IPS DF 6.9 (cell line): Measurements from ENCODE around the gene HDDC2.

Source experiments
- DNase-seq: peaks from one replicate; pipeline ENCODE4 v3.0.0-alpha.2; 2013; ENCODE audit warnings: low read depth, low spot score
- H3K27ac ChIP-seq: one replicate; pipeline ENCODE4 v1.5.1; 2013; ENCODE audit warnings: low read length, control low read depth
- H3K27me3 ChIP-seq: 2 replicates; pipeline ENCODE4 v1.6.1; 2013; ENCODE audit warnings: mild to moderate bottlenecking, low read length; ENCODE audit not compliant: control insufficient read depth, insufficient read depth
- H3K36me3 ChIP-seq: 2 replicates; pipeline ENCODE4 v1.6.1; 2013; ENCODE audit warnings: low read length; ENCODE audit not compliant: control insufficient read depth, insufficient read depth
- H3K4me1 ChIP-seq: 2 replicates; pipeline ENCODE4 v1.6.1; 2013; ENCODE audit warnings: low read length; ENCODE audit not compliant: control insufficient read depth, insufficient read depth
- H3K4me3 ChIP-seq: 2 replicates; pipeline ENCODE4 v1.5.1; 2013; ENCODE audit warnings: mild to moderate bottlenecking, low read length
- H3K9me3 ChIP-seq: 2 replicates; pipeline ENCODE4 v1.6.1; 2013; ENCODE audit warnings: low read length, inconsistent platforms; ENCODE audit not compliant: control insufficient read depth, insufficient read depth
- WGBS: extraction: QIAGEN DNeasy Blood & Tissue Kit; methylation state at CpG from one replicate; pipeline ENCODE4 v1.1.7; 2013; ENCODE audit warnings: mixed read lengths, missing lambda C conversion rate; ENCODE audit not compliant: insufficient read length, insufficient coverage; 5-methylcytosine and 5-hydroxymethylcytosine counted together

The HDDC2 gene

DNA sequence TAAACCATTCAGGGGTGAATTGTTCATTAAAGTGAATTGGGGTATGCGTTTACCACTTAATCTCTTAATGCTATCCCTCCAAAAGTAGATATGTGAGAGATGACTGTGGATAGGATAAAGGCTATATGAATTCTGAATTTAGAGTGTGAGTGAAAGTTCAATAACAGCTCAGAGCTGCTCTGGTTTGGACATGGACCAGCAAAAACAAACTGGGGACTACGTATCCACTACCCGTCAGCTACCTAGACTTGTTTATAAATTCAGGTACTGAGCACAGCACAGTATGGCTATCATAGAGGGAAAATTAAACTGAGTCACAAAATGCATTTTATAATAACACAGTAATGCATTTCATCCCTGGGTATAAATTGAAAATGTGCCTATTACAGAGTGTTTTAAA is 44.4 kb downstream of the HDDC2 start:
- DNase-seq, result no peak
- Histone ChIP-seq H3K4me3 (no peak overlapping the region), H3K27ac (no peak overlapping the region), H3K36me3 (no peaks in the 10 kb centered on the region), H3K4me1 (no peaks in the 10 kb centered on the region), H3K27me3 (no peaks in the 10 kb centered on the region), H3K9me3 (no peaks in the 10 kb centered on the region)
- no CpG with 5 or more reads among the region's 3 CpGs for WGBS

DNA sequence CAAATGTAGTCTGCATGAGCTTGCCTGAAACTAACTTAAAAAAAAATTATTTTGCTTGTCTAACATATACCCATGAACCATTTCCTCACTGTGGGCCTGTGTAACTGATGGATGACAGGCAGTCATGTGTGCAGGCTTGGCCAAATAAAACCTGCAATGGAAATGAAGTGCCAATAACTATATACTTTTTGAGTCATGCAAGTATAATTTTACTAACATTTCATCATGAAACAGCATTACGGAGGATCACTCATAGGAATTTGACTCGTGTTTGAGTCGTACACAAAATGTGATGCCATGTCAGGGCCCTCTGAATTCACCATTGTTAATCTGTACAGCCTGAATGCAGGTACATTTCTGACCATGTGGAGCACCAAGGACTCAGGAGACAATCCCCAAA is 46.6 kb downstream of the HDDC2 start:
- Histone ChIP-seq H3K4me3 (no peak overlapping the region), H3K9me3 (no peaks in the 10 kb centered on the region), H3K36me3 (no peaks in the 10 kb centered on the region), H3K27ac (no peak overlapping the region), H3K4me1 (no peaks in the 10 kb centered on the region), H3K27me3 (no peaks in the 10 kb centered on the region)
- no peak for DNase-seq
- WGBS, result no CpG with 5 or more reads among the region's 3 CpGs

DNA sequence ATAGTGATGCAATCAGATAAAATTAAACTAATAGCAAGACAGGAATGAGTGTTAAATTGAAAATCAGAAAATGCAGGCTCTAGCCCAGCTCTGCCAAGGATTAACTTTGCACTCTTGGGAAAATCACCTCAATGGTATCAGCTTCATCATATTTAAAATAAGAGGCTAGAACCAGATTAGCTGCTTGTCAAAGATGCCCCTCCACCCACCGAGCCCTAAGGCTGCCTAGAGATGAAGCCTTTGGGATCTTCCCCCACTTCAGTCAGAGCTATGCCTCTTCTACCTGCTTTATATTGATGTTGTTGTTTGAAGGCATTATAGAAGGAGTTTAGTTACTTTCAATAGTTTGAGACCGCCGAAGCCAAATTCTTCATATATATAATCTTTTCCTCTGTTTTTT is 47.4 kb downstream of the HDDC2 start:
- no peak overlapping the region for H3K27ac ChIP-seq
- H3K9me3 ChIP-seq, result no peaks in the 10 kb centered on the region
- no peaks in the 10 kb centered on the region for H3K4me1 ChIP-seq
- H3K4me3 ChIP-seq, result no peak overlapping the region
- no peak for DNase-seq
- WGBS, result no CpG with 5 or more reads among the region's 3 CpGs
- no peaks in the 10 kb centered on the region for H3K36me3 ChIP-seq
- H3K27me3 ChIP-seq, result no peaks in the 10 kb centered on the region

DNA sequence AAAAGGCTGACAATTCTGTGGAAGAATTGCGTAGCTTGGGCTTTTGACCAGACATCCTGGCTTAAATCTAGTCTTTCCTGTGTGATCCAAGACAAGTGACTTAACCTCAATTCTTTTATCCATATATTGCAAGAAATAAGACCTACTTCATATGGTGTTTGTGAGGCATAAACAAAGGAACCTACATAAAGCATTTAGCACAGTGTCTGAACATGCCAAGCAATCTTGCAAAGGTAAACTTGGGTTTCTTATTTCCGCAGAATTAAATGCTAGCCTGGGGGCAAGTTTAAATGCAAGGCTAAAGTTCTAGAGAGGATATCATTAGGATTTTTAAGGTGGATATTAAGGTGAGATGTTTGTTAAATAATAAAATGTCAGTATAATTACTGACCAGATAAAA is 47.9 kb downstream of the HDDC2 start:
- Histone ChIP-seq H3K4me1 (no peaks in the 10 kb centered on the region), H3K9me3 (no peaks in the 10 kb centered on the region), H3K4me3 (no peak overlapping the region), H3K27ac (no peak overlapping the region), H3K36me3 (no peaks in the 10 kb centered on the region), H3K27me3 (no peaks in the 10 kb centered on the region)
- WGBS, result no CpG with 5 or more reads among the region's 2 CpGs
- DNase-seq, result no peak

DNA sequence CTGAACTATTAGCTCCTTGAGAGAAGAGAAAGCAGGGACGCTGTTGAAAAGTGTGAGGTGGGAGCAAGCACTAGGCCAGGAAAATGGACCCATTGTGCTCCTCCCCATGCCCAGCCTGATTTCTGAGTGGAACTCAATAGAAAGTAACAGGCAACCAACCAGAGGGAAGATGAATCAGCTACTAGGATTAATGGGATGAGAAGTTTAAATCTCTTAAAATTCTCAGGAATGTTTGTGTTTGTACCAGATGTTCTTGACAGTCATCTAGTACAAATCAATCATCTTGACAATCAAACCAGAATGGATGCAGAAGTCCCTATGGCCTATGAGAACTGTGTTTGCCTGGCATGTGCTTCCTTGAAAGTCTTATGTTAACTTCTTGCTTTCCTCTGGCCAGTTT is 48.9 kb downstream of the HDDC2 start:
- H3K4me3 ChIP-seq, result no peak overlapping the region
- no peaks in the 10 kb centered on the region for H3K9me3 ChIP-seq
- H3K27ac ChIP-seq, result no peak overlapping the region
- no peaks in the 10 kb centered on the region for H3K36me3 ChIP-seq
- no peaks in the 10 kb centered on the region for H3K4me1 ChIP-seq
- no peaks in the 10 kb centered on the region for H3K27me3 ChIP-seq
- no CpG with 5 or more reads among the region's 1 CpG for WGBS
- DNase-seq, result no peak

DNA sequence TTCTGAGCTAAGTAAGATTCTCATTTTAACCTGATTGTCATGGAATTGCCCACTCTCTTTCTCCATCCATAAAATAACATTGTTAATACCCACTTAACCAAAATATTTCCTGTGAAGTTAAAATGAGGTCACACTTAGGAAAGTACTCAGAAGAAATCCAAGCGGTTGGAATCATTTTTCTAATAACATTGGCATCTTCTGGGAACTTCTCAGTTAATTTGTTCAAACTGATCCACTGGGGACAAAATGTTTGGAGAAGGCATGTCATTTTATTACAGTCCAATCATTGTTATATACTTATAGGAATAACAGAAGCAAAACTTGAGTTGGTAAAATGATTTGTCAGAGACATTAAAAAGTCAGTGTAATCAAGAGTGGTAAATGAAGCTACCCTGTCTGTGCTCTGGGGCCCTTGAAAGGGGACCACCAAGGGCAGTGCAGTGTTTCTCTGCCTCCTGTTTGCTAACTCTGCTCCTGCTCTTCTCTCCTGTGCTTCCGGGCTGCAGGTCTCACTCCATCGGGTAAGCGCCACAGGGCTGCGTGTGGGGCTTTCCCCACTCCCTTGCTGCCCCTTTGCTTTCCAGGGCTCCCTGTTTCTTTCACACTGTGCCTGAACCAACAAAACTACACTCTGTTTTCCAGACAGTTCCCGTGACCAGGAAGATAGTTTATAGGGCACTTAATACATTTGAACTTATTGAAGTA is 50.1 kb downstream of the HDDC2 start:
- H3K4me3 ChIP-seq, result no peak overlapping the region
- H3K27ac ChIP-seq, result no peak overlapping the region
- H3K4me1 ChIP-seq, result no peaks in the 10 kb centered on the region
- no peaks in the 10 kb centered on the region for H3K27me3 ChIP-seq
- H3K36me3 ChIP-seq, result no peaks in the 10 kb centered on the region
- H3K9me3 ChIP-seq, result no peaks in the 10 kb centered on the region
- no peak for DNase-seq
- no CpG with 5 or more reads among the region's 6 CpGs for WGBS

DNA sequence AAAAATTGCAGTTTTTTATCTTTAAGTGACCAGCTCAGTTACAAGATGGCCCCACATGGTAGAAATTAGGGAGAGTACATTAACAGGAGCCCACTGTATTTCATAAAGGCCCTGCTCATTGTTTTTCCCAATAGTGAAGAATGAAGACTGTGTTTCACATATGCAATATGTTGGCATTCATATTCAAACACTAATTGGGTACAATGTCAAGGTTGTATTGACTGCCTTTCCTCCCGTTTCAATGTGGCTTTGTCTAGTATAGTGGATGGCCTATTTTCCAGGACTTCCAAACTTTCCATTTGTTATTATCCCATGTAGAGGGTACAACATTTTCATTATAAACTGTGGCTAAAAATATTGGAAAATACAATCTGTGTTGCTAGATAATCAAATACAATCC is 51.3 kb downstream of the HDDC2 start:
- no peak overlapping the region for H3K27ac ChIP-seq
- no CpG with 5 or more reads among the region's 1 CpG for WGBS
- no peak for DNase-seq
- H3K4me3 ChIP-seq, result no peak overlapping the region
- H3K27me3 ChIP-seq, result no peaks in the 10 kb centered on the region
- H3K4me1 ChIP-seq, result no peaks in the 10 kb centered on the region
- no peaks in the 10 kb centered on the region for H3K36me3 ChIP-seq
- H3K9me3 ChIP-seq, result no peaks in the 10 kb centered on the region

DNA sequence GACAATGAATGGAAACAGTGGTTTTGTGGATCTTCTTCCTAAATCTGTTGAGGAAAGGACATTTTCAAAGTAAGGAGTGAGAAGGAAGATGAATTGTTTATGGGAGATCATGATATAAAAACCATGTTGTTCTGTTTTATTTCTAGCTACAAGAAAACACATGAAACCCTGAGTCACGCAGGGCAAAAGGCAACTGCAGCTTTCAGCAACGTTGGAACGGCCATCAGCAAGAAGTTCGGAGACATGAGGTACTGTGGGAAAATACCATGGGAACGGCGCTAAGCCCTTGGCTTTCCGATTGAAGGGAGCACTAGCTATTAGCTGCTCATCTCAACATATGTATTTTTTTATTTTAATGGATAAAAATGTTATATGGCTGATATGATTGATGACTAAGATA is 53.6 kb downstream of the HDDC2 start:
- Histone ChIP-seq H3K27me3 (no peaks in the 10 kb centered on the region), H3K36me3 (no peaks in the 10 kb centered on the region), H3K4me3 (no peak overlapping the region), H3K4me1 (no peaks in the 10 kb centered on the region), H3K9me3 (no peaks in the 10 kb centered on the region), H3K27ac (no peak overlapping the region)
- WGBS, result no CpG with 5 or more reads among the region's 7 CpGs
- DNase-seq, result no peak

DNA sequence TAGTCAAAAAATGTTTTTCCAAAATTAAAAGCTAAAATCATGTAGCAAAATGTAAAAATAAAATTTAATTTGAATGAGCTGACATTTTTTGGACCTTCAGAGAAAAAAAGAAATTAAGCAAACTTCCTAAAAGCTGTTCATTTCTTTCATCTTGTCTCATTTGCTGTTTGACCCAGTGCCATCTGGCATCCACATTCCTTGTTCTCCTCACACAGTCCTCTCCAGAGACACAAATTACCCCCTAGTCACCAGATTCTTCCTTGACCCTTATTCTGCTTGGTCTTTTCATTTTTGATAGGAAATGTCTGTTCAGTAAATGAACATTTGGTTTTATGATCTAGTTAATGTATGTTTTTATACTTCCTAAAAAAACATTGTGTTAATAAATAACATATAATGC is 55.2 kb downstream of the HDDC2 start:
- Histone ChIP-seq H3K27ac (no peak overlapping the region), H3K27me3 (no peaks in the 10 kb centered on the region), H3K36me3 (no peaks in the 10 kb centered on the region), H3K4me3 (no peak overlapping the region), H3K4me1 (no peaks in the 10 kb centered on the region), H3K9me3 (no peaks in the 10 kb centered on the region)
- no peak for DNase-seq

DNA sequence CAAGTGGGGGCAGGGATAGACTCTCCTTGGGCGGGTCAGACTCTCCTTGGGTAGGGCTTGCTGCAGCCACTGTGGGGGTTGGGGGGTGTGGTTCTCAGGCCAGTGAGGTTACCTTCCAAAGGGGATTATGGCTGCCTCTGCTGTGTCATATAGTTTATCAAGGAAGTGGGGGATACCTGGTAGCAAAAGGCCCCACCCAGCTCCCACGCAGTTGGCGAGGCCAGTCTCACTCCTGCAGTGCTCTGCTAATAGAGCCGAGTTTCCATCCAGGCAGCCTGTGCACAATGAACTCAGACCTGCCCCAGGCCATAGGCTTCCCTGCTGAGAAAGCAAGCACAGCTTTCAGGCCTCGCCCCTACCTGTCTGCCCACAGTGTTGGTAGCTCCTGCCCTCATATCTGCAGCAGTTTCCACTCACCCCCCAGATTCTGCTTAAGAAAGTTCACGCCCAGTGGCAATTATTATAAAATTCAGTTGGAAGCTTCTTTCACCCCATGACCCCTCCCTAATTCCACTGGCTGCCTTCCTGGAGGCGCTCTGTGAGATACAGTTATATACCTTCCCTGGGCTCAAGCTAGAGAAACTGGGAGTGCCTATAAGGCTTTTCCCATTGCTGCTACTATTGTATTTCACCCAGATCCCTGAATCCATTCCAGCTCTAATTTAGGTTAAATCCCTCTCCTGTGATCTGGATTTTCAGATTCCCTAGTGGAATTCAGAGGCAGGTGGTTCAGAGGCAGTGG is 56.1 kb downstream of the HDDC2 start:
- Histone ChIP-seq H3K27ac (no peak overlapping the region), H3K36me3 (no peaks in the 10 kb centered on the region), H3K4me1 (no peaks in the 10 kb centered on the region), H3K9me3 (no peaks in the 10 kb centered on the region), H3K27me3 (no peaks in the 10 kb centered on the region), H3K4me3 (no peak overlapping the region)
- WGBS, result no CpG with 5 or more reads among the region's 7 CpGs
- DNase-seq, result no peak

DNA sequence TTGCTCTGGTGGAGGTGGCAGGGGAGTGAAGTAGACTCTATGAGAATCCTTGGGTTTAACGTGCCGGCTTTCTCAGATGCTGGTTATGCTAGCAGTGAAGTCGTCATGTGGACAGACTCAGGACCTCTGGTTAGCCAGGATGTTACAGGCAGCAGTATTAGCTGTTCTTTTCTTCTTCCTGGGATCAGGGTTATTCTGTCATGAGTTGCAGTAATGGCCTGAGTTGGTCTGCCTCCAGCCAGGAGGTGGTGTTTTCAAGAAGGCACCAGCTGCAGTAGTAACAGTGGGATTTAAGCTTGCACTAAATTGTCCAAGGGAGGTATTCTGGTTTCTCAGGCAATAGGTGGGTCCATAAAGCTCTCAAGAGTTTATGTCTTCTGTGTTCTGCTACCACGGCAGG is 56.7 kb downstream of the HDDC2 start:
- H3K36me3 ChIP-seq, result no peaks in the 10 kb centered on the region
- no peak overlapping the region for H3K27ac ChIP-seq
- H3K4me3 ChIP-seq, result no peak overlapping the region
- no CpG with 5 or more reads among the region's 4 CpGs for WGBS
- H3K9me3 ChIP-seq, result no peaks in the 10 kb centered on the region
- H3K4me1 ChIP-seq, result no peaks in the 10 kb centered on the region
- DNase-seq, result no peak
- no peaks in the 10 kb centered on the region for H3K27me3 ChIP-seq
